Measurements from ENCODE around the gene MAML3.

GRCh38 chr4:140189805-140190204, 35.8 kb upstream of the MAML3 start:
- TF ChIP-seq CTCF (IDR thresholded peaks at IDR 0.05) = no peak
- TF ChIP-seq POLR2A (IDR thresholded peaks at IDR 0.05) = no peak
